8988T (cell line): ENCODE data around the gene DUS1L.

ENCODE experiments used
- DNase-seq: peaks from one replicate; pipeline ENCODE4 v3.0.0; 2011

The DUS1L gene

DNA sequence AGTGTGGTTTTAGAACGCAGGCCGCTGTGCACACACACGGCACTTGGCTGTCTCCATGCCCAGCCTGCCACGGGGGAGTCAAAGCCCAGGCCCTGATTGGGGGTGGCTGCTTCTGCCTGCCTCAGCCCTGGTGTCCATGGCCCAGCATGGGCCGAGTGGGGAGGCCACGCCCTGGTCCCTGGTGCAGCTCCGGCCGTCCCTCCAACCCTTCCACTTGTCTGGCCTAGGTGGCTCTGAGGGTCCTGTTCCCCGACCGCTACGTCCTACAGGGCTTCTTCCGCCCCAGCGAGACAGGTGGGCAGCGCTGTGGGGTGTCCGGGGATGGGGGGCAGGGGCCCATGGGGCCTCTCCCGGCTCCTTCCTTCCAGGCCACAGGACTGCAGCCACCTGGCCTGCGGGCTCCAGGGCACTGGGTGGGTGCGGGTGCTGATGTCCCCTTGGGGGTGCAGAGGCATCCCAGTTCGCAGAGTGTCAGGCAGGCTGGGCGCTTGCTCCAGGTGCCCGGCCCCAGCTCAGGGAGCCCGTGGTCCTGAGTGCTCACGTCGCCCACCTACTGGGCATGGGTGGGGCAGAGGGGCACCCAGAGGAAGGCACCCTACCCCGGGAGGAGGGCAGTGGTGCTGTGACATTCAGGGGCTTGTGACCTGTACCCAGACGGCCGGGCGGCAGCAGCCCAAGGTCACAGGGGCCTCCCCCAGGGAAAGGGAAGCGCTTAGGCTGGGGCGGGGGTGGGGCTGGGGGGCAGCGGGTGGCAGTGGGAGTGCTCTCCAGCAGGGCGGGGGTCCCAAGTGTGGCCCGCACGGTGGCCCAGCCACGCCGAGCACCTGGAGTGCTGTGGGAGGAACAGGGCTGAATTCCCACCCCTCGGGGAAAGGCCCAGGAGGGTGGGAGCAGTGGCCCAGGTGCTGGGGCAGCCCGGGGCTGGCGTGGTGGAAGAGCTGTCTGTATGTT, 54.8 kb downstream of the DUS1L start:
- no peak for DNase-seq

DNA sequence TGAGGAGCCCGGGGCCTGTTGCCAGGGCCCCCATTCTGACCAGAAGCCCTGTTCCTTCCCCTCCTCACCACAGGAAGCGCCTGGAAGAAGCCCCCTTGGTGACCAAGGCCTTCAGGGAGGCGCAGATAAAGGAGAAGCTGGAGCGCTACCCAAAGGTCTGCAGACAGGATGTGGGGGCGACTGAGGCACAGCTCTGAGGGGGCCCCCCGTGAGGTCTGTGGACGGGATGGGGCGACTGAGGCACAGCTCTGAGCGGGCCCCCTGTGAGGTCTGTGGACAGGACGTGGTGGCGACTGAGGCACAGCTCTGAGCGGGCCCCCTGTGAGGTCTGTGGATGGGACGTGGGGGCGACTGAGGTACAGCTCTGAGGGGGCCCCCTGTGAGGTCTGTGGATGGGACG, 56.2 kb downstream of the DUS1L start:
- no peak for DNase-seq

DNA sequence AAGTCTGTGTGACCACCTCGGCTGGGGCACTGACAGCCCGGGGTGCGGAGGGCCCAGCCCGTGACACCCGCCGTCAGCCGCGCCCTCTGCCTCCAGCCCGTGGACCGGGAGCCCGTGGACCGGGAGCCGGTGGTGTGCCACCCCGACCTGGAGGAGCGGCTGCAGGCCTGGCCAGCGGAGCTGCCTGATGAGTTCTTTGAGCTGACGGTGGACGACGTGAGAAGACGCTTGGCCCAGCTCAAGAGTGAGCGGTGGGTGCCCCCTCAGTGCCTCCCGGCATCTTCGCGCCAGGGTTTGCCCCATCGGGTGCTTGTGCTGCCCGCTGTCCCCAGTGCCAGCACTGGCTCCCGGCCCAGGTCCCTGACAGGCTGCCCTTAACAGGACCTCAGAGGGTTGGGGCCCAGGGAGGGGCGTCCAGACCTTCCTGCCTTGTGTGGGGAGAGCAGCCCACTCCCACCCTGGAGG, 56.6 kb downstream of the DUS1L start:
- DNase-seq, result no peak

DNA sequence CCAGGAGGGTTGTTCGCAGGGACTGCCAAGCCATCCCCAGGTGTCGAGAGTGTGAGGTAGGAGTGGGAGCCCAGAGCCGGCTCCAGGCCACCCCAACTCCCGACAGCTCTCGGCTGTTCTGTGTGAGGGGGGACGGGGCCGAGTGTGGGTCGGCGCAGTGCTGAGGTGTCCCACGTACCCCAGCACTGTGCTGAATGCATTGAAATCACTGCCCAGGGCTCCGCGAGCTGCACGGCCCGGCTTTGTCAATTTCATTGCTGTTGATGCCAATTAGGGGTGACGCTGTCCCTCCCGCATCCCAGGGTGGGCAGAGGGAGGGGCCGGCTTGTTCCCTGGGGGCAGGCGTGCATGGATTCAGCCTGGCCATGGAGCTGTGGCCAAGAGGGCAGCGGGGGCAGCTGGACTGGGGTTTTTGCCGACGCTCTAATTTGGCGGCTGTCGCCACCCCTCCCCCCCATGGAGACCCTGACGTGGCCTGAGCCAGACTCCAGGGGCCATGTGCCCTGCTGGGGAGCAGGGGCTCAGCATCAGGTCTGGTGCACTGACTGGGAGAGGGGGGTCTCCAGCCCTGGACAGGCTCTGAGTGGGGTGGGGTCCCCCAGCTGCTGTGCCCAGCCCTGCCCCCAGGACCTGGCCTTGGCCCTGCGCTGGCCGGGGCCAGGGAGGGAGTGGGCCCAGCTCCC, 57.2 kb downstream of the DUS1L start:
- DNase-seq, result no peak
